HUES48 (cell line): ENCODE results near the gene PFKP.
A peak's percentile ranks its signal among the peaks of the same experiment; 100 is the strongest.

Experiments
- H3K27ac ChIP-seq: one replicate; pipeline ENCODE4 v1.7.0; 2013; ENCODE audit warnings: low read depth, low read length, inconsistent platforms
- H3K27me3 ChIP-seq: 2 replicates; pipeline ENCODE4 v1.6.1; 2013; ENCODE audit warnings: mild to moderate bottlenecking, low read length; ENCODE audit not compliant: control insufficient read depth, insufficient read depth
- H3K36me3 ChIP-seq: 2 replicates; pipeline ENCODE4 v1.6.1; 2013; ENCODE audit warnings: low read length; ENCODE audit not compliant: control insufficient read depth, insufficient read depth
- H3K4me1 ChIP-seq: 2 replicates; pipeline ENCODE4 v1.6.1; 2013; ENCODE audit warnings: mild to moderate bottlenecking, low read length; ENCODE audit not compliant: control insufficient read depth, insufficient read depth
- H3K4me3 ChIP-seq: 2 replicates; pipeline ENCODE4 v1.5.1; 2013; ENCODE audit warnings: mild to moderate bottlenecking, low read depth, low read length
- H3K9ac ChIP-seq: 2 replicates; pipeline ENCODE4 v1.6.1; 2013; ENCODE audit warnings: mild to moderate bottlenecking, low read depth, low read length, moderate library complexity
- H3K9me3 ChIP-seq: 2 replicates; pipeline ENCODE4 v1.6.1; 2013; ENCODE audit warnings: low read length; ENCODE audit not compliant: control insufficient read depth, insufficient read depth

The PFKP gene

DNA sequence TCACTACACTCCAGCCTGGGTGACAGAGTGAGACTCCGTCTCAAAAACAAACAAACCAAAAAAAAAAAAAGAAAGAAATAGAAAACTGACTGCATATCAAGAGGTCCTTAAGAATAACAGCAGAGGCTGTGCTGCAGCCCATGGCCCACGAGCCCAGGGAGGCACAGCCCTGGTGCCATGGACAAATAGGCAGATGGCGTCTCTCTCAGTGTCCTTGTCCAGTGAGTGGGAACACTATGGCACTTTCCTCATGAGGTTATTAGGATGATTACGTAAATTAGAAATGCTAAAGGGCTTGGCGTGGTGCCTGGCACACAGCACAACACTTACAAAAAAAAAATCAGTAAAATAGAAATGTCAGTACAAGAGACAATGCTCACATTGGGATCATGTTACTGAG, 33.4 kb upstream of the PFKP start:
- Histone ChIP-seq H3K4me1 (no peaks in the 10 kb centered on the region), H3K9me3 (no peaks in the 10 kb centered on the region), H3K36me3 (no peaks in the 10 kb centered on the region), H3K27ac (no peak overlapping the region), H3K27me3 (no peaks in the 10 kb centered on the region), H3K9ac (no peak overlapping the region), H3K4me3 (no peak overlapping the region)

DNA sequence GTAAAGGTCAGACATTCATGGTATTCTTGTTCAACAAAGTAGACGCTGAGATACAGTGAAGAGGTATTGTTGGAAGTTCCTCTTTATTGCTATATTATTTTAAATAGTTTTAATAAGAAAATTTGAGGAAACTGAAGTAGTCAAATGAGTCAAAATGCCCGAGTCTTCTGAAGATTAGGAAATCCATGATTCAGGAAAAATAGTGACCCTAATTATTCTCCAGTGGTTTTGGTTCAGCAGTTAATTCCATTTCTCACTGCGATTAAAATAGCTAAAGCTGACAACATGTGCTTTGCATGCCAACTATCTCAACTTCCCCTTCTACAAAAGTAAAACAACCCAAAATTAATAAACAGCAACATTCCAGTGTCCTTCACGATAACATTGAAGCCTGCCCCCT, 32.7 kb upstream of the PFKP start:
- H3K9ac ChIP-seq, result no peak overlapping the region
- H3K36me3 ChIP-seq, result no peaks in the 10 kb centered on the region
- H3K9me3 ChIP-seq, result no peaks in the 10 kb centered on the region
- H3K27me3 ChIP-seq, result no peaks in the 10 kb centered on the region
- H3K27ac ChIP-seq, result no peak overlapping the region
- H3K4me3 ChIP-seq, result no peak overlapping the region
- H3K4me1 ChIP-seq, result no peaks in the 10 kb centered on the region

DNA sequence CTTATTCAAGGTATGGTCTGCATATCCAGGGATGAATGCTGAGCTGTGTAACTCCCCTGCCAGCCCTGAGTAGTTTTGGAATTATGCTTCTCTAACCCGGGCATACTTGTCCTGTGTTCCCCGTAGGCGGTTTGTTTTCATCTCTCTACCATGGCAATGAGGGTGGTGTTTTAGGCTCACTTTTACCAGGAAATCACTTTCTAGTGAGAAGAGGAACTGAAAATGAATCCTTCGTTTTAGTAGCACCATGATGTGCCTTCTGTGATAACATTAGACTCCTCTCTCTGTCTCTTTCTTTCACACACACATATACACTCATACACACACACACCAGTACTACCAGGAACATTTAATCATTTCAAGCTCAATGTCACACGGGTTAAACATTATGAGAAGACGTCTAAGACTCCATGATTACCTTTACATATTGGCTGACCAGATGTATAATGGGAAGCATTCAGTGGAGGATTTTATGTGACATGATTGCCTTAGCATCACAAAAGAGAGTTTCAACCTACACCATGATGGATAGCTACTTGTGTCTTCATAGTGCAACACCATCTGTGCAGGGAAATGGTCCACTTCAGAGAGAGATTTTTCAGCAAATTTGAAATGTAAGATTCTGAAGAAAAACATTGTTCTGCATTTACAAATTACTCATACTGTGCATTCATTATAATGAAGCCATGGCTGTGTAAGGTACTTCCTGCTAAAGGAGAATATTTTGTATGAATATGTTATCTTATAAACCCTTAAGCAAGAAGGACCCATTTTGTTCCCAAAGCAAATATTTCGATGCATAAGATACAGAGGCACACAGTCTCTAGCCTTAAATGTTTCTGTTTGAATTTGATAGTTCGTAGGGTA, 31.0 kb upstream of the PFKP start:
- no peaks in the 10 kb centered on the region for H3K4me1 ChIP-seq
- H3K9me3 ChIP-seq, result no peaks in the 10 kb centered on the region
- no peak overlapping the region for H3K4me3 ChIP-seq
- H3K27ac ChIP-seq, result no peak overlapping the region
- H3K36me3 ChIP-seq, result no peaks in the 10 kb centered on the region
- H3K27me3 ChIP-seq, result no peaks in the 10 kb centered on the region
- no peak overlapping the region for H3K9ac ChIP-seq

DNA sequence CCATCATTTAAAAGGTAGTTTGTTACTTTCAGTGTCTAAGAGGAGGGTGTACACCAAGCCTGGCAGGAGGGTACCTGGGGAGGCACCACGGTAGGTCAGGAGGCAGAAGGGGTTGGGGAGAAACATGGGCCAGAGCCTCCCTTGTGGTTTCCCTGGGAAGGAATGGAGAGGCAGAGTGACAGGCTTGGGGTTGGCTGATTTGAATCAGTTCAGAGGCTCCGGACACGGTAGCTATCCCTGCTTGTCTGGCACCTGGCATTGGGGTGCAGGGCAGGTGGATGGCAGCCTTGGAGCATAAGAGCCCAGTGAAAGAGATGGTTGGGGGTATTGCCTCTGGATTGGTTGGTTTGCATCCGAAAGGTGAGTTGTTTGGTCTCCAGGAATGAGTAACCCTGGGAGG, 30.2 kb upstream of the PFKP start:
- H3K9ac ChIP-seq, result no peak overlapping the region
- H3K27ac ChIP-seq, result no peak overlapping the region

DNA sequence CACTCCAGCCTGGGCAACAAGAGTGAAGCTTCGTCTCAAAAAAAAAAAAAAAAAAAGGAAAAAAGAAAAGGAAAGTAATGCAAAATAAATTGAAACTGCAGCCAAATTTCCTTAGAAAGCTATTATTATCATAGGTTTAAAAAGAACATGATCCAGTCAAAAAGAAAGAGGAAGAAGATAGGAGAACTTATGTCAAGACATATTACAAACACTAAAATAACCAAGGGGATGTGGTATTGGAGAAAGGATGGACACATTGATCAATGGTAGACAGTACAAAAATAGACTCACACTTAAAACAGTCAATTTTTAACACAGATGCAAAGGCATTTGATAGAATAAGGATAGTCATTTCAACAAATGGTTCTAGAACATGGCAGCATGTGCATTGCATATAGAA, 27.3 kb upstream of the PFKP start:
- Histone ChIP-seq H3K27me3 (no peaks in the 10 kb centered on the region), H3K9me3 (no peaks in the 10 kb centered on the region), H3K4me1 (peaks cover 6% of the 10 kb centered on the region; the same call in 1 of the 2 replicates), H3K4me3 (no peak overlapping the region), H3K27ac (no peak overlapping the region), H3K9ac (no peak overlapping the region), H3K36me3 (no peaks in the 10 kb centered on the region)

More for the DNA sequence above, 30.2 kb upstream of the PFKP start:
- Histone ChIP-seq H3K36me3 (no peaks in the 10 kb centered on the region), H3K4me3 (no peak overlapping the region), H3K9me3 (no peaks in the 10 kb centered on the region), H3K4me1 (no peaks in the 10 kb centered on the region), H3K27me3 (no peaks in the 10 kb centered on the region)

DNA sequence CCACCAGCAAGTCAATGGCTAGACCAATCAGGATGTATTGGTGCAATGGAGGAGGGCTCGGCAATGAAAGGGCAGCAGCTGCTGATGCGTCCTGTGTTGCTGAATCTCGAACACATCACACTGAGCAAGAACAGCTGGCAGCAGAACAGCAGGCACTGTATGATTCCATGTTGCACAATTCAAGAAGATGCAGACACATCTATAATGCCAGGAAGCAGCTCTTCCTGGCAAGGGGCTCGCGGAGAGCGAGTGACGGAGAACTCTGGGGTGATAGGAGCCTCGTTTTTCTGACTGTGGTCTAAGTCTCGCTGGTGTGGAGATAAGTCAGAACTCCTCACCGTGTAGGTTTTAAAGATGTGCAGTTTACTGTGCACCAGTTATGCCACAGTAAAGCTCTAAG, 24.8 kb upstream of the PFKP start:
- Histone ChIP-seq H3K27me3 (no peaks in the 10 kb centered on the region), H3K9ac (no peak overlapping the region), H3K4me1 (peaks cover 18% of the 10 kb centered on the region), H3K4me3 (no peak overlapping the region), H3K27ac (no peak overlapping the region), H3K9me3 (no peaks in the 10 kb centered on the region), H3K36me3 (no peaks in the 10 kb centered on the region)

DNA sequence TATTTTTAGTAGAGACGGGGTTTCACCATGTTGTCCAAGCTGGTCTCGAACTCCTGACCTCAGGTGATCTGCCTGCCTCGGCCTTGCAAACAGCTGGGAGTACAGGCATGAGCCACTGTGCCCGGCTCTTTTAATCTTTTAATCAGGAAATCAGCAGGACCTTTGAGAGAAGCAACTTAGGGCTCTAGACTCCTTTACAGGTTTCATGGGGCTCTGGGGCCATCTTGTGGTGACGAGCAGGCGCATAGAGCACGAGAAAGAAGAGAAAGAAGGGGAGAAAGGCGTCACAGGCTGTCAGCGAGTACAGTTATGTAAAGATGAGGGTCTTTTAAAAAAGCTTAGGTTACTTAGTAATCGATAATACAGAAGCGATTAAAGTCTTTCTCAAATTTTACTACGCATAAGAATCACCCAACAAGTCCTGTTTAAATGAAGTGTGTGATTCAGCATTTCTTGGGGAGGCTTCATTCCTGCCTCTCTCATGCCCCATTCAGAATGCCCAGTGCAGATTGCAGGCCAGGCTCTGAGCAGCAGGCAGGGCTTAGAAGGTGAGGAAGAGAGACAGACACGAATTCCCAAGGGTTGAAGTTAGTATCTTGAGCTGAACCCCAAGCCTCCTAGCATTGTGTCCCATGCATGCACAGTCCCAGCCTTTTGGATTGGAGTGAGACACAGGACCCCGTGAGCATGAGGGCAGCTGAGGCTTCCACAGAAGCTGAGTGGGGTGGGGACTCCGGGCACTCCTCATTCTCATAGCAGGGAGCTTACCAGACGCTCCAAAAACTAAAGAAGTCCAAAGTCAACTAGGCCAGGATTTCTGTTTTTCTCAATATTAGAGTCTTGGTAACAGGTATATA, 23.6 kb upstream of the PFKP start:
- no peak overlapping the region for H3K9ac ChIP-seq
- H3K27ac ChIP-seq, result peak overlapping the region; percentile 5
- H3K27me3 ChIP-seq, result no peaks in the 10 kb centered on the region
- no peaks in the 10 kb centered on the region for H3K36me3 ChIP-seq
- no peak overlapping the region for H3K4me3 ChIP-seq
- H3K4me1 ChIP-seq, result peaks cover 18% of the 10 kb centered on the region
- H3K9me3 ChIP-seq, result no peaks in the 10 kb centered on the region

DNA sequence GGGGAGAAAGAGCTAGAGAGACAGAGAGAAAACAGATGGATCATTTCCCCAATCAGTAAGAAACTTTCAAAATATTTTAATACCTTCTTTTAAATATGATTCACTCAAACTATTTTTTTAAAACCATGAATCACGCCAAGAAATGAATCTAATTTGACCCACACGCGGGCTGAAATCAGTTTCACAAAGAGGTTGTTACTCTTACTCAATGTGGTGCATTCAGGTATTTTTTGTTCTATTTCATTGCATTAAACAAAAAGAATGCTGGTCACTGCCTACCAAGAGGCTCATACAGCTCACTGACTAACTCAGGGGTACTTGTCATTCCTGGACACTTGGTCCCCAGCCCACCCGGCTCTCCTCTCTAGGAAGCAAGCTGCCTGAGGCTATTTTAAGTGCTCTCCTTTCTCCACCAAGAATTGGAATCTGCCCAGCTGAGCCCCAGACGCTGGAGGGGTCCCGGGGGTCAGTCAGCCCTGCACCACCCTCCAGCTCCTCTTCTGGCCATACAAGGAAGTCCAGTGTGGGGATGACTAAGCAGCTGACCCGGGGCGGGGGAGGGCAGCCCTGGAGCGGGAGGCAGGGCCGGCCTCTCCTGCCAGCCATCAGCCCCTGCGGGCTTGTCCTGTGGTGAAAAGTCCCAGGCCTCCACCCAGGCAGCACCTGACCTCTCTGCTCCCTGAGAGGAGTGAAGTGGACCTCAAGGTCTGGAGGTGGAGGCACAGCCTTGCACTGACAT, 21.7 kb upstream of the PFKP start:
- Histone ChIP-seq H3K4me1 (peaks cover 18% of the 10 kb centered on the region), H3K36me3 (no peaks in the 10 kb centered on the region), H3K9ac (no peak overlapping the region), H3K9me3 (no peaks in the 10 kb centered on the region), H3K4me3 (no peak overlapping the region), H3K27ac (peak overlapping the region; percentile 56), H3K27me3 (no peaks in the 10 kb centered on the region)

DNA sequence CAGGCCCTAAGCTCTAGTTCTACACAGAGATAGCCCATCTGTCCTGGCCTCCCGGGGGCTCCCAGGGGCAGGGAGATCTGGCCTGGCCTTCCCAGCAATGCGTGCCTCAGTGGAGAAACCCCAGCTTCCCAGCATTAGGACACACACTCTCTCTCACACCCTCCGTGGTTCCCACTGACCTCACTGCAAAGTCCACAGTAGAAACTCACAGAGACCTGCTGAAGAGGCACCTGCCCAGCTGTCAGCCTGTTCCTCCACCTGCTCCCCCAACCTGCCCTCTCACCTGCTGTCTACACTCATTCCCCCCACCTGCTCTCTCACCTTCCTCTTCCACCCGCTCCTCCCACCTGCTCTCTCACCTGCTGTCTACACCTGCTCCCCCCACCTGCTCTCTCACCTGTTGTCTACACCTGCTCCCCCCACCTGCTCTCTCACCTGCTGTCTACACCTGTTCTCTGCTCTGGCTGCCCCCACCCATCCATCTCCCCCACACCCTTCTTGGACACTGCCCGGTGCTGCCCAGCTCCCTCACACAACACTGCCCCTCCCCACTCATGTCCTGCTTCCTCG, 21.1 kb upstream of the PFKP start:
- H3K4me3 ChIP-seq, result no peak overlapping the region
- no peak overlapping the region for H3K9ac ChIP-seq
- no peak overlapping the region for H3K27ac ChIP-seq

DNA sequence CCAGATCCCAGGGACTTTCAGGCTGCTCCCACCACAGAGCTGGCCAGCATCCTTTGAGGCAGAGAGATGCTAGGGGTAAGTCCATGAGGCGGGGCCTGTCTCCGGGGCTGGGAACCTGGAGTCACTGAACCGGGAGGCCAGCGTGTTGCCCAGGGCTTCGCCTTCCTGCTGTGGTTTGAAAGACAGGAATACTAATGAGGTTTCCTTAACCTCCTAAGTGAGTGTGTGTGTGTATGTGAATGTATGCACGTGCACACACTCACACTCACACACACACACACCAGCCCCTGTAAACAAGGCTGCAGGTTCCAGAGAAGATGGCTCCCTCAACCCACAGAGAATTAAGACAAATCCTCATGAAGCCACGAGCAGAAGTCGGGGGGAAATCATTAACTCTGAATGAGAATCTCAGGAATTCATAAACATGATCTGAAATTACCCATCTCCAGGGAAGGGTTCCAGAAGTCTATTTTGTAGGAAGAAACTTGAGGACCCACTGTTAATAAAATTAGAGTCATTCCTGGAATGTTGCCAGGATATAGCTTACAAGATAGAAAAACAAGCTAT, 20.3 kb upstream of the PFKP start:
- Histone ChIP-seq H3K9me3 (no peaks in the 10 kb centered on the region), H3K4me3 (no peak overlapping the region), H3K36me3 (no peaks in the 10 kb centered on the region), H3K4me1 (peaks cover 18% of the 10 kb centered on the region), H3K27ac (no peak overlapping the region), H3K9ac (no peak overlapping the region), H3K27me3 (no peaks in the 10 kb centered on the region)

More for the DNA sequence above, 21.1 kb upstream of the PFKP start:
- no peaks in the 10 kb centered on the region for H3K36me3 ChIP-seq
- peaks cover 18% of the 10 kb centered on the region for H3K4me1 ChIP-seq
- H3K9me3 ChIP-seq, result no peaks in the 10 kb centered on the region
- H3K27me3 ChIP-seq, result no peaks in the 10 kb centered on the region
